GM21360 (cell line): ENCODE measurements around the gene HHIP.

ENCODE experiments used
- ATAC-seq: cut with Tn5 transposase; IDR thresholded peaks from one replicate; pipeline ENCODE4 v1.9.1; 2021; ENCODE audit warnings: mild to moderate bottlenecking, moderate library complexity; ENCODE audit not compliant: unreplicated experiment

Gene HHIP

GRCh38 chr4:144655491-144655890 lies 9.5 kb downstream of the HHIP start:
- no peak for ATAC-seq

GRCh38 chr4:144656850-144657249 lies 10.9 kb downstream of the HHIP start:
- no peak for ATAC-seq

GRCh38 chr4:144658015-144658567 lies 12.1 kb downstream of the HHIP start:
- no peak for ATAC-seq

- no peak for ATAC-seq
These were observed 12.9 kb downstream of the HHIP start for GRCh38 chr4:144658903-144659302.

DNA sequence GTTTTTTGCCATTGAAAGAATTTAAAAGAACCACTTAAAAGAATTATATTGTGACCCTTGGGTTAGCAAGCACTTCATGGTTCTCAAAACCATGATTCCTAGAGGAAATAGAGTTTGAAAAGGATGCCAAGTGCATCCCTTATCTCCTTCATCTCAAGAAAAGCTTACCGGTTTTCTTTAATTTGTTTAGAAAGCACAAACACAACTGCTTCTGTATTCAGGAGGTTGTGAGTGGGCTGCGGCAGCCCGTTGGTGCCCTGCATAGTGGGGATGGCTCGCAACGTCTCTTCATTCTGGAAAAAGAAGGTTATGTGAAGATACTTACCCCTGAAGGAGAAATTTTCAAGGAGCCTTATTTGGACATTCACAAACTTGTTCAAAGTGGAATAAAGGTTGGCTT lies 13.5 kb downstream of the HHIP start:
- no peak for ATAC-seq

DNA sequence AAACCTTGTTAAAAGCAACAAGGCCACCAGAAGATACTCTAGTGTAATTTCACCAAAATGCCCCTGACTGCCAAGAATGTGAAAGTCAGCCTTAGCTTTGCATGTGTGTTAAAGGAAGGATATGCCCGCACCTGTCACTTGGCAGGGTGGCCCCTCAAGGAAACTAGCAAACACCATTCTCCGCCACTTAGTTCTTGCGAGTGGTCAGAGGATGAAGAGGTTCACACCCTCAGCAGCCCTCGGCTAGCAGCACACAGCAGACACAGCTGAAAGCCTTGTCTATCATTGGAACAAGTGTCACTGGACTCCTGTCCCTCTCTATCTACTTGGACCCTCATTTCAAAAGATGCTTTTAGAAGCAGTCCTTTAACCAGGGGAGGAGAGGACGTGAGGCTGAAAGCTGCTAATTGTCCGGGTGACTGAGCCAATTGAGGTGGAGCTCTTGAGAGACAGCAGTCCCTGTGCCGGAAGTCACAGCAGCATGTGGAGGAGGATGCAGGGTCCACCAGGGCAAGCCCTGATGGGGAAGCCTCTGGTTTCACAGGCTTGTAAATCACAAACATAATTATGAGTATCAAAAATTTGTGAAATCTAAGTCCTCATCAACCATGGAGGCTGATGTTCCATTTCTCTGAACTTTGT lies 18.0 kb downstream of the HHIP start:
- no peak for ATAC-seq

GRCh38 chr4:144666539-144667175 lies 20.7 kb downstream of the HHIP start:
- no peak for ATAC-seq

DNA sequence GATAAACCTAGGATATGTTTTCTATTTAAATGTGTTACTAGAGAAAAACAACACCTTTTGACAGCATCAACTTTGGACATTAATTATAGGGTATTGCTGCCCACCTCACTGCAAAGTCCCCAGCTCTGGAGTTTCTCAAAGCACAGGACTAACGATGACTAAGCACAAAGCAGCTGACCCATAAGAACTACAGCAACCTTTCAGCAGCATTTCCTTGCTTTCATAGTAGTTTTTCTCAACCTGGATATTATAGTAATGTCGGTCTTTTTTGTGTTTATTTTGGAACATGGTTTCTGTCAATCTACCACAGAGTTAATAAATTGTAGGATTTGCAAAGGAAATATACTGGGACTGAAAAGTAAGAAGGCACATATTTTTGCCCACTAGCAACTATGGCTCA lies 21.5 kb downstream of the HHIP start:
- no peak for ATAC-seq

DNA sequence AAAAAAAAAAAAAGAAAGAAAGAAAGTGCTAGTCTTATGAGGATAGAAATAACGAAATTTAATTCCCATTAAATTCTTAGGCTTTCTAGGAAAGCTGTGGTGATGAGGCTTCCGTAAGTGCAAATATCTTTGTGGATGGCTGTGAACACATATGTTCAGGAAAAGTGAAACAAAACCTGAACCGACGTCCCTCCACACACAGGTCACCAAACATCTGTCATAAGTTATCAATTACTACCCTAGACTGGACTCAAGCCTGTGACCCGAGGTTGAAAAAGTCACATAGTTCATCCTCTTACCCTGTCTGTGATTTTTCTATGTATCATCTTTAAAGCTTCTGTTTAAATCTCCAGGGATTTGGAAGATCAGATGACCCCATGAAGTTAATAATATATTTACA lies 24.8 kb downstream of the HHIP start:
- no peak for ATAC-seq

DNA sequence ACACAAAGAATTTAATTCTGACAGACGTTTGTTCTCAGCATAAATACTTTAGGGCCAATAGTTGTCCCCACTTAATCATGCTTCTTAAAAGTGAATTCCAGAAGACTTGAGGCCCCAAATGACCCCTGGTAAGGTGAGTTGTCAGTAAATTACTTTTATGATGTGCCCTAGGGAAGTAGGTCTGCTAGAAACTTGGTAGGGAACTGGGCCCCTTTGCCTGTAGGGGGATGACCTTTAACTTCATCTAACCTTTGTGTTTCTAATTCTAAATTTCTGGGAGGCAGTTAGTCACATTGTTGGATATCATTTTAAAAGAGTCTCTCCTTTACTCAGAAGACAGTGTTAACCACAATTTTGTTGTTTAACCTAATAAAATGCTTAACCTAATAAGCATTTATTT lies 28.8 kb downstream of the HHIP start:
- ATAC-seq: no peak

GRCh38 chr4:144681806-144682205 lies 35.9 kb downstream of the HHIP start:
- no peak for ATAC-seq

DNA sequence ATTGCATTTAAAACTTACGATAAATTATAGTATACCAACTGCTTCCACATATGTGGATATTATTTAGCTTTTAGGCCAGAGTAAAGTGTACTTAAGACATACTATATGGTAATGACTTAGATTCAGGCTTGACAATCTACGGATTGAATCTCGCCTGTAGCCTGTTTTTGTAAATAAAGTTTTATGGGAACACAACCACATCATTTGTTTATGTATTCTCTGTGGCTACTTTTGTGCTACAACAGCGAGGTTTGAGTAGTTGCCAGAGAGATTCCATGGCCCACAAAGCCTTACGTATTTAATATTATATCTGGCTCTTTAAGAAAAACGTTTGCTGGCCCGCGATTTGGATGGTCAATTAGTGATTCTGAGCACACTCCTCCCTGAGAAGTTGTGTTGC lies 37.6 kb downstream of the HHIP start:
- no peak for ATAC-seq

DNA sequence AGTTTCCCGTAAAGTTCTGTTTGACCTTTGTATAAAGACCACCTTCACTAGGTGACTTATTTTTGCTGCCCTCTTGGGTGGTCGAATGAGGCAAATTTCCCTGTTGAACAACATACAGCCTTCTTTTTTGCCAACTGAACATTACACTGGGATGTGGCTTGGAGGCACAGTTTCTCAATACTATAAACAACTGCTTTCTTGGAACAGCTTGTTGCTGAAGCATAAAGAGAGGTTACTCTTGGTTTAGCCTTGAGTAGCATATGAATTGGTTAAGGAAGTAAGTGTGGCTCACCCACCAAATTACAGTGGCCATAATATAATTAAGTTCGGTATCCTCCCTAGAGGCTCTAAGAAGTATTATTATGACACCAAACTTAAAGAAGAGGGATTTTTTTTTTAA lies 40.0 kb downstream of the HHIP start:
- ATAC-seq: no peak

DNA sequence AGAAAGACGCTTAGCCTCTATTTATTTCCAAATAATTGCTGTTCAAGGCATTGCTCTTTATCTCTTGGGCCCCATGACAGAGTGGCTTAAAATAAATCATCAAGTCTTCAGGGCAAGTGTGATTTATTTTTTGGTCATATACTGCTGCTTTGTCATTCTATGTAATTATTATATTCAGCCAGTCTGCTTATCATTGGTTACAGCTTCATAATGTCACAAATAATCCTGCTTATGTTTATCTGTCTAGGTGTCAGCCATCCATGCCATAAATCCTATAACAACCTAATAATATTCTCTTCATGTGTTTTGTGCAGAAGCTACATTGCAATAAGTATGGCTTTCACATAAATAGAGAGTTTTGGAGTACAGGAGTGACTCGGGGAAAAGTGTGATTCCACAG lies 41.0 kb downstream of the HHIP start:
- ATAC-seq: no peak

DNA sequence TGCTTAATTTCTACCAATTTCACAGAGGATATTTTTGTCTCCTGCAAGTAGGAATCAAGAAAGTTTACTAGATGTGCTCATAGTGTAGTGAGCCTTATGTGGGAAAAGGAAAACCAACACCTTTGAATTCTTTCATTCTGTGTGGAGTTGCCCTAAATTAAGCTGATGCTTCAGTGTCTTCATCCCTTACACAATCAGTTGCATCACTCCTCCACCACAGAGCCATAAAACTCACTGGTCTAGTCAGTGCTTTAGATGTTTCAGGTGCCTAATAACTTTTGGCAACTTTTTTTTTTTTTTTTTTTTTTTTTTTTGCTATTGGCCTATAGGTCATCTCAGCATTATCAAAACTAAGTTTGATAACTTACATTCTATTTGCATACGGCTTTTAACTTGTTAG lies 41.5 kb downstream of the HHIP start:
- no peak for ATAC-seq

GRCh38 chr4:144688035-144688569 lies 42.1 kb downstream of the HHIP start:
- no peak for ATAC-seq

GRCh38 chr4:144689125-144689524 lies 43.2 kb downstream of the HHIP start:
- no peak for ATAC-seq

- no peak for ATAC-seq
These were observed 49.8 kb downstream of the HHIP start for GRCh38 chr4:144695721-144696120.

DNA sequence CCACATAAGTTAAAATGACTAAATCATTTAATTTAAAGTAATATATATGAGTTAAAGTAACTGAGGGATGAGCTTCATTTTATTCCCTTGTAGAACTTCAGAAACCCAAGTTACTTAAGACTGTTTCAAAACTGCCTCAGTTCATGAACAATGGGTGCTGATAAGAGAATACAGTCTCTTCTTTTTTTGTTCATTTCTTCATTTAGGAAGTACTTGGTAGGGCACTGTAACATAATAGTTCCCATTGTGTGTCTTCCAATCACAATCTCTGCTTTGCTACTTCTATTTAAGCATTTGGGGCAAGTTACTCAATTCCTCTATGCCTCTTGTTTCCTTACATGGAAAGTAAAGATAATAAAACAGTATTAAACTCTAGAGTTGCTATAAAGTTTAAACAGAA lies 50.4 kb downstream of the HHIP start:
- no peak for ATAC-seq

DNA sequence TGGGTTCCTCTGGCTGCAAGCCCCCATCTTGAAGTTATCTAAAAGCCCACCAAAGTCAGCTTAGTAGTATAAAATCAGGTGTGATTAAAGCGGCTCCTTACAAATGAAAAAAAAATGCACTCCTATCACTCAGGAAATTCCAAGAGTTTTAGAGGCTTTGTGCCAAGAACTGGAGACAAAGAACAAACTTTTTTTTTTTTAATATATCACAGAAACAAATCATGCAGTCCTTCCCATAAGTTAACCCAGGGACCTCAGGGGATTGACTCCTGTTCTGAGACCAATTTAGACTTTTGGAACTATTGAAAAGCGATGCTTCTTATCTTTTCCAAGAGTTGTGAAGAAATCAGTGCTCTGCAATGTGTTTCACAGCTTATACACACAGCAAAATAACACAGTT lies 53.6 kb downstream of the HHIP start:
- ATAC-seq: no peak

DNA sequence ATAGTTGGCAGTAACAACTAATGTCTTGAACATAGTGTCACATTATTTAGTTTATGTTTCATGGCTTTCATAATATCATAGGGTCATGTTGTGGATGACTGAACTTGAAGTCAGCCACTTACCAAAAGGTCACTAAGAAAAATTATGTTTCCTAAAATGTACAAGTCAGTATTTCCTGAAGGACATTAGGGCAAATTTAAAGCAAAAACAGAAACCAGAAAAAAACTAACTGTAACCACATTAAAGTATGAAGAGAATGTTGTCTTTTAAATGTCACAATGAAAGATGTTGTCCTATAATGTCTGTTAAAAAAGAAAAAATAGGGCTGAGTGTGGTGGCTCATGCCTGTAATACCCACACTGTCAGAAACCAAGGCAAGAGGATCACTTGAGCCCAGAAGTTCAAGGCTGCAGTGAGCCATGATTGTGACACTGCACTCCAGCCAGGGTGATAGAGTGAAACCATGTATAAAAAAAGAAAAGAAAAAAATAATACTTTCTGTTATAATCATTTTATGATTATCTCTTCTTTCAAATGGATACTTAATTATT lies 55.8 kb downstream of the HHIP start:
- ATAC-seq: no peak

DNA sequence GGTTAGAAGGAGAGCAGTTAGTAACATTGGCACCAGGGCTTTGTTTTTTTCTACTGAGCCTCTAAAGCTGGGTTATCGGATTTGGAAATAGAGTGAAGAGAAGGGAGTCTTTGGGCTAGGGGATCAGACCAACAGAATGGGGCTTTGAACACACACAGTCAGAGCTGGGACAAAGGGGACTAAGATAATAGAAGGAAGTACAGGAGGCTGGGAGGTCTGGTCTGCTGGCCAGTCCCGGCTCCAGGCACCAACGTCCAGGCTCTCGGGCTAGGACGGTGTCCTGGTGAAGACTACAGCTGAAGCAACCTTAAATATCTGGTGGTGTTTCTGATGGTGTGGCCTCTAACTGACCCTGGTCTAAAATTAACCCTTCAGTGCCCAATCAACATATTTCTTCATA lies 57.5 kb downstream of the HHIP start:
- ATAC-seq: no peak
